A673 (cell line): ENCODE results near the gene STARD13. TPM values are rescaled to one million over a fixed set of nuclear protein-coding genes. Genes with fewer than 3 reads are reported as not detected.
A peak's percentile ranks its signal among the peaks of the same experiment; 100 is the strongest.

Experiments
- BruUV-seq: library from RNA; stranded (reverse); fragments of 400-500 nt; replicated peaks from 2 replicates; lab custom pipeline; 2021; lab: Mats Ljungman, UMichigan
- CTCF ChIA-PET: fragments of 300-600 bp; sonication (Branson Sonifier 250); formaldehyde crosslinking; loops from one replicate; lab custom pipeline; 2022; ENCODE audit warnings: antibody characterized with exemption; lab: Charles Lee
- POLR2A ChIA-PET: fragments of 300-600 bp; sonication (Branson Sonifier 250); formaldehyde crosslinking; loops from one replicate; lab custom pipeline; 2022; ENCODE audit warnings: antibody characterized with exemption; ENCODE audit not compliant: low non-redundant PET; lab: Charles Lee
- DNase-seq: peaks from one replicate; pipeline ENCODE4 v3.0.0-alpha.2; 2015; ENCODE audit warnings: low spot score
- H3K27ac ChIP-seq: fragments of 200-600 bp; sonication (generic); 2 replicates; pipeline ENCODE4 v1.5.1; 2016; ENCODE audit warnings: mixed run types, low read depth, mild to moderate bottlenecking, mixed read lengths, antibody characterized with exemption, low read length; ENCODE audit not compliant: poor library complexity, severe bottlenecking
- H3K27me3 ChIP-seq: fragments of 200-600 bp; sonication (generic); replicated peaks from 2 replicates; pipeline ENCODE4 v1.6.1; 2017; ENCODE audit warnings: mixed run types, low read depth, mild to moderate bottlenecking, mixed read lengths, antibody characterized with exemption, low read length; ENCODE audit not compliant: insufficient read depth, poor library complexity
- H3K36me3 ChIP-seq: fragments of 200-600 bp; sonication (generic); 2 replicates; pipeline ENCODE4 v1.6.1; 2016; ENCODE audit warnings: mixed run types, mild to moderate bottlenecking, mixed read lengths, antibody characterized with exemption, low read length; ENCODE audit not compliant: insufficient read depth, poor library complexity, severe bottlenecking
- H3K4me1 ChIP-seq: fragments of 200-600 bp; sonication (generic); 2 replicates; pipeline ENCODE4 v1.6.1; 2017; ENCODE audit warnings: mixed run types, mild to moderate bottlenecking, mixed read lengths, antibody characterized with exemption, low read length; ENCODE audit not compliant: insufficient read depth, poor library complexity, severe bottlenecking
- H3K4me3 ChIP-seq: fragments of 200-600 bp; sonication (generic); 2 replicates; pipeline ENCODE4 v1.5.1; 2016; ENCODE audit warnings: low read depth, mixed run types, mild to moderate bottlenecking, mixed read lengths, low read length; ENCODE audit not compliant: poor library complexity, severe bottlenecking
- H3K9me3 ChIP-seq: fragments of 200-600 bp; sonication (generic); 2 replicates; pipeline ENCODE4 v1.6.1; 2016; ENCODE audit warnings: mixed run types, low read depth, mild to moderate bottlenecking, mixed read lengths, antibody characterized with exemption, low read length; ENCODE audit not compliant: poor library complexity, severe bottlenecking
- EZH2 ChIP-seq: fragments of 200-600 bp; sonication (generic); IDR thresholded peaks from 2 replicates; pipeline ENCODE4 v1.6.1; 2017; ENCODE audit warnings: borderline replicate concordance, low read depth, mild to moderate bottlenecking, mixed read lengths, antibody characterized with exemption, low read length; ENCODE audit not compliant: poor library complexity, severe bottlenecking
- intact Hi-C: fragments of 100-400 bp; cut with micrococcal nuclease; formaldehyde crosslinking; loops from one replicate; pipeline ENCODE4 v1.10.0; 2022; ENCODE audit not compliant: unreplicated experiment
- total RNA-seq: library from RNA; stranded (reverse); gene quantifications from 2 replicates; pipeline ENCODE4 v1.2.3, GENCODE V29; 2021
- TF ChIP-seq, protein P1 (sequence below): fragments of 300-800, 200-600 bp; sonication (generic); conservative IDR thresholded peaks from 2 replicates; pipeline ENCODE4 v1.5.1; 2017; ENCODE audit warnings: low read depth, mild to moderate bottlenecking, antibody characterized with exemption, low read length, moderate library complexity, mixed read lengths

The STARD13 gene
- total RNA-seq, 1 experiment from 2014 or later, result 45.7 TPM

- BruUV-seq, result no TSS peak
- TF ChIP-seq, protein P1, sequence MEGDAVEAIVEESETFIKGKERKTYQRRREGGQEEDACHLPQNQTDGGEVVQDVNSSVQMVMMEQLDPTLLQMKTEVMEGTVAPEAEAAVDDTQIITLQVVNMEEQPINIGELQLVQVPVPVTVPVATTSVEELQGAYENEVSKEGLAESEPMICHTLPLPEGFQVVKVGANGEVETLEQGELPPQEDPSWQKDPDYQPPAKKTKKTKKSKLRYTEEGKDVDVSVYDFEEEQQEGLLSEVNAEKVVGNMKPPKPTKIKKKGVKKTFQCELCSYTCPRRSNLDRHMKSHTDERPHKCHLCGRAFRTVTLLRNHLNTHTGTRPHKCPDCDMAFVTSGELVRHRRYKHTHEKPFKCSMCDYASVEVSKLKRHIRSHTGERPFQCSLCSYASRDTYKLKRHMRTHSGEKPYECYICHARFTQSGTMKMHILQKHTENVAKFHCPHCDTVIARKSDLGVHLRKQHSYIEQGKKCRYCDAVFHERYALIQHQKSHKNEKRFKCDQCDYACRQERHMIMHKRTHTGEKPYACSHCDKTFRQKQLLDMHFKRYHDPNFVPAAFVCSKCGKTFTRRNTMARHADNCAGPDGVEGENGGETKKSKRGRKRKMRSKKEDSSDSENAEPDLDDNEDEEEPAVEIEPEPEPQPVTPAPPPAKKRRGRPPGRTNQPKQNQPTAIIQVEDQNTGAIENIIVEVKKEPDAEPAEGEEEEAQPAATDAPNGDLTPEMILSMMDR, result no peak
- TF ChIP-seq EZH2, result no peak
- Histone ChIP-seq H3K27me3 (no peaks in the 10 kb centered on the region), H3K9me3 (no peaks in the 10 kb centered on the region), H3K36me3 (peaks cover 58% of the 10 kb centered on the region), H3K4me1 (peaks cover 37% of the 10 kb centered on the region), H3K27ac (no peak overlapping the region), H3K4me3 (no peak overlapping the region)
- POLR2A ChIA-PET, result no interaction called here
- intact Hi-C loops, result no loop called here
- no peak for DNase-seq
- CTCF ChIA-PET, result no interaction called here
Measured at GRCh38 chr13:33129094-33129832, 156.3 kb downstream of the STARD13 start.

- intact Hi-C loops, result no loop called here
- no TSS peak for BruUV-seq
- POLR2A ChIA-PET, result no interaction called here
Measured at GRCh38 chr13:33128134-33128533, 157.4 kb downstream of the STARD13 start.

DNA sequence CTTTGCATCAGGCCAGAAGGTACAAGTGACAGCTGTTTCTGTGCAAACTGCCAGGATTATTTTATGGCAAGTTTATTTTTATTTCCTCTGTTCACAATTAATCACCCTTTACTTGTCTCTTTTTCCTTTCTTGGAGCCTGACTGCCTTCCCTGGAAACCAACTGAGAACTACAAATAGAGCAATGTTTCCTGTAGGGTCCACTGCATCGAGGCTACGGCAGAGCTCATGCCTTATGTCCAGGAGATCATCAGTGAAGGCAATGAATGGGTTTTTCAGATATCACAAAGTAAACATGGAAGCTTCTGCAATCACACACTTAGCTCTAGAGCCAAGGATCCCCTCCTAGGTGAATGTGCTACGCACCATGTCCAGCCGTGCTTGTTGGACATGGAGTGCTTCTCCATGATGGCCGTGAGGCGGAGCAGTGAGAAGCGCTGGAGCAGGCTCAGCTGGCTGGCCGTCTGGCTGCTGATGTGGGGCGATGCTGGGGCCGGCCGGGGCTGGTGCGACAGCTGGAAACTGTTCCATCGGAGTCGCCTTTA is 158.5 kb downstream of the STARD13 start:
- peaks cover 58% of the 10 kb centered on the region for H3K4me1 ChIP-seq
- no peak for DNase-seq
- ChIA-PET CTCF (no interaction called here), POLR2A (interaction anchor here (0.7 kb wide), 1 partner anchor 228 kb away, joined by 3 read pairs; no protein-coding TSS in a partner anchor)
- TF ChIP-seq, protein P1, result no peak
- TF ChIP-seq EZH2, result no peak
- no peaks in the 10 kb centered on the region for H3K27me3 ChIP-seq
- H3K9me3 ChIP-seq, result no peaks in the 10 kb centered on the region
- H3K27ac ChIP-seq, result peak overlapping the region; percentile 98
- H3K4me3 ChIP-seq, result no peak overlapping the region
- intact Hi-C loops, result no loop called here
- peaks cover 52% of the 10 kb centered on the region for H3K36me3 ChIP-seq
- BruUV-seq, result no TSS peak

More at GRCh38 chr13:33128134-33128533, 157.4 kb downstream of the STARD13 start:
- TF ChIP-seq, protein P1, result no peak
- no peak for TF ChIP-seq EZH2
- no peak overlapping the region for H3K4me3 ChIP-seq
- no peak for DNase-seq
- H3K36me3 ChIP-seq, result peaks cover 57% of the 10 kb centered on the region
- H3K27me3 ChIP-seq, result no peaks in the 10 kb centered on the region
- H3K27ac ChIP-seq, result no peak overlapping the region
- CTCF ChIA-PET, result no interaction called here
- H3K4me1 ChIP-seq, result peaks cover 48% of the 10 kb centered on the region
- no peaks in the 10 kb centered on the region for H3K9me3 ChIP-seq
